Activated CD4-positive, alpha-beta T cell treated with anti-CD3 and anti-CD28 coated beads for 36 hours (primary cell): ENCODE measurements around the gene ARF5. TPM values are rescaled to one million over a fixed set of nuclear protein-coding genes. Genes with fewer than 3 reads are reported as not detected.

Source experiments
- total RNA-seq, 2 experiments: library from RNA; stranded (reverse); gene quantifications; one replicate each; pipeline ENCODE4 v1.2.3, GENCODE V29; 2021

Gene ARF5
- total RNA-seq, 2 experiments from 2014 or later = 113 to 115 TPM

Other genes with a start within 250 kb of the ARF5 start
- 10 to 100 TPM; 27.5 to 34.7 TPM for gene ZNF800, start 195.7 kb upstream of the ARF5 start, total RNA-seq
- gene GCC1, start 2.8 kb upstream of the ARF5 start, total RNA-seq = 10 to 100 TPM; 11.5 to 13.9 TPM
- under 1 TPM; 0.62 to 0.83 TPM for gene FSCN3, start 5.3 kb downstream of the ARF5 start, total RNA-seq
- not detected for gene PAX4, start 29.7 kb downstream of the ARF5 start, total RNA-seq
- gene SND1, start 63.8 kb downstream of the ARF5 start, total RNA-seq = 100 to 1,000 TPM; 193 to 214 TPM